Non-pigmented ciliary epithelial cell (primary cell): ENCODE measurements around the gene NLRP2B.
"Not testable (repeated sequence)": the region's sequence is repeated elsewhere in the genome, so short reads cannot be mapped to it uniquely, and the experiment has no call there.

Experiments used
- DNase-seq: peaks from one replicate; pipeline ENCODE4 v3.0.0-alpha.2; 2010; ENCODE audit warnings: low read depth

Gene NLRP2B

DNA sequence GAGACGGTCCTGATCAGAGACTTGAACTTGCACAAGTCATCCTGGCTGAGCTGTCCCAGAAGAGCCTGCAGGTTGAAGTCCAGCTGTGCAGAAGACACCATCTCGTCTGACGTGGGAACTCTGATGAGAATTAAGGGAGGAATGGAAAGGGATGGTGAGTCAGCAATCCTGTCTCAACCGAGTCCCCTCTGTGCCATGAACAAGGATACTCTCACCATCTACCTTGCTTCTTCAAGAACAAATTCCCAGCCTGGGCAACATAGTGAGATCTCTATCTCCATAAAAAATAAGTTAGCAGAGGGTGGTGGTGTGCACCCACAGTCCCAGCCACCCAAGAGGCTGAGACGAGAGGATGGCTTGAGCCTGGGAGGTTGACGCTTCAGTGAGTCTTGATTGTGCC, at the start of gene NLRP2B:
TSS of gene NLRP2B (minus strand) at position 101 of the 400 bp plus-strand sequence.
- no peak for DNase-seq

DNA sequence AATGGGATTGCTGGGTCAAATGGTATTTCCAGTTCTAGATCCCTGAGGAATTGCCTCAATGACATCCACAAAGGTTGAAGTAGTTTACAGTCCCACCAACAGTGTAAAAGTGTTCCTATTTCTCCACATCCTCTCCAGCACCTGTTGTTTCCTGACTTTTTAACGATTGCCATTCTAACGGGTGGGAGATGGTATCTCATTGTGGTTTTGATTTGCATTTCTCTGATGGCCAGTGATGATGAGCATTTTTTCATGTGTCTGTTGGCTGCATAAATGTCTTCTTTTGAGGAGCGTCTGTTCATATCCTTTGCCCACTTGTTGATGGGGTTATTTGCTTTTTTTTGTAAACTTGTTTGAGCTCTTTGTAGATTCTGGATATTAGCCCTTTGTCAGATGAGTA, 45.9 kb upstream of the NLRP2B start:
- DNase-seq = not testable (repeated sequence)

DNA sequence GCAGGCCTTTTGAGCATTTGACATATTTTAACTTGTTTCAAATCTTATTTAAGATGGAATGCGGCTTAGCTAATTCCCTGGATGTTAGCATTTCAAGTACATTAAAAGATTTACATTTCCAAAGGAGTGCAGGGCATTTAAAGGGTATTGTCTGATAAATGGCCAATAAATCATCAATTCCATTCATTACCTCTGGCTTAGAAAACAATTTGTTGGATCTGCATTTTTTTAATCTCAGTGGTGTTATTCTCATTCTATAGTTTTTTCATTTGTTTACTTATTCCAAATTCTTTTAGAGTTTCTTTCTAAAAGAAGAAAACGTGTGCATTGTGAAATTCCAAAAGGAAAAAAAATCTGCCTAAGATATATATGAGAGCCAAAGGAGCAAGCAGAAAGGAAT, 1.3 kb upstream of the NLRP2B start:
- DNase-seq = no peak

DNA sequence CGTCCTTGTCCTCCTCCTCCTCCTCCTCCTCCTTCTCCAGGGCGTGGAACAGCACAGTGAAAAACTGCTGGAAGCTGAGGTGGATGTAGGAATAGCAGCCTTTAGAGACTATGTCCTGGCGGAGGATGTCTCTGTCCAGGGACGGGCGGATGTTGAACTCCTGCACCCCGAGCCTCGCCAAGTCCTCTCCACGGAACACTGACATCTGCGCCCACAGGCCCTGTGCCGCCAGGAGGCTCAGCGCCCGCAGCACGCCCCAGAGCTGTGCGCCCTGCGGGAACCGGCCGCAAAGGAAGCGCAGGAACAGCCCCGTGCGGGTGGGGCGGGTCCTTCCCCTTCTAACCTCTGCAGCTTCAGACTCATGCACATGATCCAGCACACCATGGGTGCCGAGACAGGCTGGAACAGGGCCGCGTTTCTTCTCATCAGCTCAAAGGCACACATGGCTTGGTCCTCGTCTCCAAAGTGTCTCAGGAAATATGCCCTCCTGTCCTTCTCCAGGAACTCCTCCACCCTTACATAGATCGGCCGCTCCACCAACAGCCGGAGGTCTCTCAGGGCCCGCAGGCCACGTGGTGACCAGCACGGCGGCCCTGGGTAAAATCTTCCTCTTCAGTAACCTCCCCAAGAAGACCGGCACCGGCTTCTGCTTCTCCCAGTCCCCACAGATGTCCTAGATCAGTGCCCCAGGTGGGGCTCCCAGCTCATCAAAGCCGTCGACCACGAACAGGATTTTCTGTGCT, 1.2 kb downstream of the NLRP2B start:
- DNase-seq = no peak

DNA sequence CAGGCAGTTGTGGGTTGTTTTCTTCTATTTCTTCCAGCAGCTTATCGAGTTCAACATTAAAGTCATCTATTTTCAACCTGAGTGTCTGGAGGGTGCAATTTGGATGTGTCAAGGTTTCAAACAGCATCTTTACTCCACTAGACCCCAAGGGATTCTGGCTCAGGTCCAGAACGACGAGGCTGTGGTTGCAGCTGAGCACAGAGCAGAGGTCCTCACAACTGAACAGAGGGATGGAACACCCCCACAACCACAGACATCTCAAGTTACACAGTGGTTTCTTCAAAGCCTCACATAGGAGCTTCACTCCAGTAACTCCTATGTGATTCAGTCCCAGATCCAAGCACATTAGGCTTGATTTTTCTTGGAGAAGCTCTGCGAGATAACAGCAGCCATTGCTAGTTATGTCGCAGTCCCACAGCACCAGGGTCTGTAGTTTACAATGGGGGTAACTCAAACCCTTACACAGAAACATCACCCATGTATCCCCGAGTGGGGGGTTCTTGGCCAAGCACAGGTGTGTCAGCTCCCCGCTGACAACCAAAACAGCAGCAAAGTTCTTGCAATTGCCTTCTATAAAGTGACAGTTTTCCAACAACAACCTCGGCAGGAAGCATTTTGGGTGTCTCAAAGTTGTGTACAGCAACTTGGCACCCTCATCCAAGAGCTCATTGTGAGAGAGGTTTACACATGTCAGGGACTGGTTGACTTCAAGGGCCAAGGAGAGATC, 2.8 kb downstream of the NLRP2B start:
- DNase-seq = no peak

DNA sequence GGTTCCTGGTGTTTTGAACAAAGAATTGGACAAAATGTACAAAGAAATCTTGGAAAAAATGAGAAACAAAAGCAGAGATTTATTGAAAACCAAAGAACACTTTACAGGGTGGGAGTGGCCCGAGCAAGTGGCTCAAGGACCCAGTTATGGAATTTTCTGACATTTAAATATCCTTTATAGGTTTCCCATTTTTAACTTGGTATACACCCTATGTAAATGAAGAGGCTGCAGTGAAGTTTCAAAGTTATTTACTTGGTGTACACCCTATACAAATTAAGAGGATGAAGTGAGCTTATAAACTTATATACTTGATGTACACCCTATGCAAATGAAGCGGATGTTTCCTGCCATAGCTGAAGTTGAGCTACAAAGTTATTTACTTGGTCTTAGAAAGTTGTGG, 4.7 kb downstream of the NLRP2B start:
- no peak for DNase-seq

DNA sequence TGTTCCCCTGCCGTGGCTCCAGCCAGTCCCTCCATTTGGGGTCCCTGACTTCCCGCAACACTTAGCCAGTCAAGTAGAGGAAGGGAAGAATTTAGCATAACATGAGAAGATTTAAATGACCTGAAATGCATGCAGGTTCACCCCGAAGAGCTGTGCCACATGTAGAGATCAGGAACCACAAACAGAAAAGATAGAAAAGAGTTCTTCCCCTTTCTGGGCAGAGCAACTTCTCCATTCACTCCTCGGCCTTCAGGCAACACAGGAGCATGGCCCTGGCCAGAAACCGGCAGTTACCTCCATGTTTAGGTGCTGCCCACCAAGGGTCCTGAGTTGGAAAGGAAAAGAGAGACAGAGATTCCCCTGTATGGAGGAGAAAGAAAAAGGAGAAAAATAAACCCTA, 5.2 kb downstream of the NLRP2B start:
- no peak for DNase-seq

DNA sequence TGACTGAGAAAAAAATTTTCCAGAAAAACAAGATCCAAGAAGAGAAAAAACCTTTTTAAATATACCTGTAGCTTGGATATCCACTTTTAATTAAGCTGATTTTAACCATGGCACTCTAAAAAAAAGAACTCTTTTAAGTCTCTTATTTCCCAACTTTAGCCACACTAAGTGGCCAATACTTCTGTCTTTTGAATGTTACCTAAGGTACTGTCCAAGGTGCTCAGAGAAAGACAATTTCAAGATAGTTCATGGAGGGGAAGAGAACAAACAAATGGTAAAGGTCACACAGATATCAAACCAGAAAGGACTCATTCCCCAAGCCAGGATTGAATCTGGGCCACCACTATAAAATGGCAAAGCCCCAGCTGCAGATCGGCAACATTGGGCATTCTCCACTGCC, 10.1 kb downstream of the NLRP2B start:
- no peak for DNase-seq

DNA sequence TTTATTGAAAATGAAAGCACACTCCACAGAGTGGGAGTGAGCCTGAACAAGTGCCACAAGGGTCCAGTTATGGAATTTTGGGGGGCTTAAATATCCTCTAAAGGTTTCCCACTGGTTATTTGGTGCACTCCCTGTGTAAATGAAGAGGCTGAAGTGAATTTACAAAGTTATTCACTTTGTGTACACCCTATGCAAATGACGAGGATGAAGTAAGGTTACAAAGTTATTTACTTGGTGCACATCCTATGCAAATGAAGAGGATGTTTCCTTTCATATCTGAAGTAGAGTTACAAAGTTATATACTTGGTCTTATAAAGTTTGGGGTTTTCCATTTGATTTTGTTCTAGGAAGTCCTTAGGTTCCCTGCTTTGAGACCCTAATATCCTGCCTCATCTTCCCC, 13.1 kb downstream of the NLRP2B start:
- no peak for DNase-seq

DNA sequence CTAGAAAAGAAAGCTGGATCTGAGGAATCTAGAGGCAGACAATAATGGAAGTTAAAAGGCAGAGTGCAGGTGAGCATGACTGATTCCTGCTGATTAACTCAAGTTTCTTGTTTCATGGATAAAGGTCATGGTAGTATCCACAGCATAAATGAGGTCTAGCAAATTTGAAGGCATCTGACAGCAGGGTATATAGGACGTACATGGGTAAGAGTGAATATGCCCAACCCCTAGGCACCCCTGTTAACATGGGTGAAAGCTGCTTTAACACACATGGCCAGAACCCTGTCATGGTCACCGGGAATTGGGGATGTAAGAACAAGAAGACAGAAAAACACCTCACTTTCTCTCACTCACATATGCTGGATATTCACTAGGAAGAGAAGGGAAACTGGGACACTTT, 25.0 kb downstream of the NLRP2B start:
- no peak for DNase-seq

DNA sequence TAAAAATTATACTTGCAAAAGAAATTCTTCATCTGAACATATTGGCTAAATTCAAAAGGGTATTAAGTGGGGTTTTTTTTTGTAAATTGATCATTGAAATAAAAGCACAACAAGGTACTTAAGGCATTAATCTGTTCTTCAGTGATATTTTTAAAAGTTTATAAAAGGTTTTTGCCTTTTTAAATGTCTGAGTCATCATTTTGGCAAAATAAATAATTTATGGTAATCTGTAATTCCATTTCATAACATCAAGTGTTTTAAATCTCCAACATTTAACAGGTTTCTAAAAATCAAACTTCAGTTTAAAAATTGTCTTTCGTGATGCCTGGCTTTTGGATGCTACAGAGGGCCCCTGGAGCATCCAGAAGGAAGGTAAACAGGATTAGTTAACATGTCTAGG, 27.4 kb downstream of the NLRP2B start:
- no peak for DNase-seq

DNA sequence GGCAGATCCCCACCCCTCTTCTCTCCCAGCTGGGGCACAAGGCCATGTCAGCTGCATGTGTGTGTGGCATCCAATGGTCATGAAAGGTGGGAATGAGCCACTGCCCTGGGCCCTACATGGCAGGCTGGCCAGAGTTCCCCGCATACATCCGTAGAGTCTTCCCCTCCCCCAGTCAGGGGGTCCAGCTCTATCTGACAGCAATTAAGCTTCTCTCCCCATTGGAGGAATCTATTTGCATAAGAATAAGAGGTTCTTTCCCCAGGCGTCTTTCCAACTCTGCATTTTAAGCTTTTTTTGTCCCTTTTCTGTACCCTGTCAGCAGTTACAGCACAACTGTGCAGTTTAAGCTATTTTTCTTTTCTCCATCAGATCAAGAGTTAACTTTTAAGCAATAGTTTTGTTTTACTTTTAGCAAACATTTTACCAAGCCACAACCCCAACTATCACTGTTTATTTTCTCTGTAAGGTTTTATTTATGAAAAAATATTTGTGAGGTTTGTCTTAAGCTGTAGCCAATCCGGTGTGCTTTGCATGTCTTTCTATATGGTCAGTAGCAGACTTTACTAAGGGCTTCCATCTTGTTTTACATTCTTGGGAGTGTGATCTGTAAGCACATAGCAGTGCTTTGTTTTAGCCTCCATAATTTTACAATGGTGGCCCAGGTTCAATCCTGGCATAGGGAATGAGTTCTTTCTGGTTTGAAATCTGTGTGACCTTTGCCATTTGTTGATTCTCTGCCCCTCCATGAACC, 28.7 kb downstream of the NLRP2B start:
- DNase-seq = no peak

DNA sequence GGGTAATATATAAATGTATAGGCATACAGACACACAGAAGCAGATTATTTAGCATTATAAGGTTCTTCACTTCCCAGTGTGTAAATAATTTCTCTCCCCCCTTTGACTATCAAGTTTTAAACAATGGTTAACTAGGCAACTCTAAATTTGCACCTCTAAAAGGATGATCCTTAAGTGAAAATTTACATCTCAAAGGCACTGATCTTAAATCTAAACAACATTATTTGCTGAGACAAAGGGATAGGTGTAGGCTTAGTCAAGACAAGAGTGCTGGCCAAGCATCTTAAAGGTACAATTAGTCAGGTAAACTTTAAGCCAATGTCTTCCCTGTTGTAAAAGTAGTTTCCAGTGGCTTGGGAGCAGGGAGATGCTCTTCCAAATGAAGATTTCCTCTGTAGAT, 33.0 kb downstream of the NLRP2B start:
- DNase-seq = no peak

DNA sequence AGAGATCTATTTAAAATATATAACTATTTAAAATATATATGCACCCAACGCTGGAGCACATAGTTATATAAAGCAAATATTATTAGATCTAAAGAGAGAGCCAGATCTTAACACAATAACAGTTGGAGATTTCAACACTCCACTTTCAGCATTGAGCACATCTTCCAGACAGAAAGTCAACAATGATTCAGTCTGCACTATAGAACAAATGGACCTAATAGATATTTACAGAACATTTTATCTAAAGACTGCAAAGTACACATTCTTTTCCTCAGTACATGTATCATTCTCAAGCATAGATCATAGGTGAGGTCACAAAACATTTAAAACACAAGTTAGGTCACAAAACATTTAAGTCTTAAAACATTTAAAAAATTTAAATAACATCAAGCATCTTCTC, 36.4 kb downstream of the NLRP2B start:
- DNase-seq = no peak

DNA sequence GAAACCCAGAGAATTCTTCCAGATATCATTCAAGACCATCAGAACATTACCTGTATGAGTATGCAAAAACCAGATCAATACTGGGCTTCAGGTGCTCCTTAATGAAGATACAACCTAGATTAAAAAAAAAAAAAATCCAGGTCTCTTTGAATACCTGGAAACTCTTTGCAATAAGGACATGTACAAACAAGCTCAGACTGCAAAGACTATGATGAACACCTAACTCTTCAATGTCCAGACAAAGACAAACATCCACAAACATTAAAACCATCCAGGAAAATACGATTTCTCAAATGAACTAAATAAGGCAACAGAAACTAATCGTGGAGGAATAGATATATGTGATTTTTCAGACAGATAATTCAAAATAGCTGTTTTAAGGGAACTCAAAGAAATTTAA, 38.7 kb downstream of the NLRP2B start:
- no peak for DNase-seq

DNA sequence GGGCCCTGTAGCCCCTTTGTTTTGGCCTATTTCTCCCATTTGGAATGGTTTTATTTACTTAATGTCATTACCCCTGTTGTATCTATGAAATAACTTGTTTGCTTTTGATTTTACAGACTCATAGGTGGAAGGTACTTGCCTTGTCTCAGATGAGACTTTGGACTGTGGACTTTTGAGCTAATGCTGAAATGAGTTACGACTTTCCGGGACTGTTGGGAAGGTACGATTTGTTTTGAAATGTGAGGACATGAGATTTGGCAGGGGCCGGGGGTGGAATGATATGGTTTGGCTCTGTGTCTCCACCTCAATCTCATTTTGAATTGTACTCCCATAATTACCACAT, 39.4 kb downstream of the NLRP2B start:
- no peak for DNase-seq

DNA sequence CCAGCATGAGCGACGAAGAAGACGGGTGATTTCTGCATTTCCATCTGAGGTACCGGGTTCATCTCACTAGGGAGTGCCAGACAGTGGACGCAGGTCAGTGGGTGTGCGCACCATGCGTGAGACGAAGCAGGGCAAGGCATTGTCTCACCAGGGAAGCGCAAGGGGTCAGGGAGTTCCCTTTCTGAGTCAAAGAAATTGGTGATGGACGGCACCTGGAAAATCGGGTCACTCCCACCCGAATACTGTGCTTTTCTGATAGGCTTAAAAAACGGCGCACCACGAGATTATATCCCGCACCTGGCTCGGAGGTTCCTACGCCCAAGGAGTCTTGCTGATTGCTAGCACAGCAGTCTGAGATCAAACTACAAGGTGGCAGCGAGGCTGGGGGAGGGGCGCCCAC, 50.6 kb downstream of the NLRP2B start:
- not testable (repeated sequence) for DNase-seq
